Activated CD4-positive, alpha-beta T cell treated with anti-CD3 and anti-CD28 coated beads, Interleukin-2, amount 50 U/mL, for 48 hours (primary cell): ENCODE results near the gene IGF1.
A peak's percentile ranks its signal among the peaks of the same experiment; 100 is the strongest.
"Not testable (repeated sequence)": the region's sequence is repeated elsewhere in the genome, so short reads cannot be mapped to it uniquely, and the experiment has no call there.

ENCODE experiments used
- DNase-seq, 2 experiments: peaks; one replicate each; pipeline ENCODE4 v3.0.0-alpha.2; 2020

IGF1 gene

GRCh38 chr12:102379346-102380162 is 100.8 kb downstream of the IGF1 start:
- no peak for DNase-seq

- DNase-seq = no peak
Measured at GRCh38 chr12:102376781-102377180, 103.6 kb downstream of the IGF1 start.

- DNase-seq = peak in 1 of 2 experiments; percentile 4
Measured at GRCh38 chr12:102376181-102376747, 104.1 kb downstream of the IGF1 start.

GRCh38 chr12:102374190-102374589 is 106.2 kb downstream of the IGF1 start:
- no peak for DNase-seq

- no peak for DNase-seq
Measured at GRCh38 chr12:102372087-102372486, 108.3 kb downstream of the IGF1 start.

GRCh38 chr12:102371165-102371564 is 109.2 kb downstream of the IGF1 start:
- peak in 1 of 2 experiments; percentile 4 for DNase-seq

GRCh38 chr12:102369876-102370275 is 110.5 kb downstream of the IGF1 start:
- DNase-seq = no peak

GRCh38 chr12:102365365-102365764 is 115.0 kb downstream of the IGF1 start:
- DNase-seq = no peak

GRCh38 chr12:102364709-102365108 is 115.7 kb downstream of the IGF1 start:
- no peak for DNase-seq

- DNase-seq = no peak
Measured at GRCh38 chr12:102356690-102357089, 123.7 kb downstream of the IGF1 start.

GRCh38 chr12:102354281-102354680 is 126.1 kb downstream of the IGF1 start:
- DNase-seq = not testable (repeated sequence)

- no peak for DNase-seq
Measured at GRCh38 chr12:102351322-102351721, 129.0 kb downstream of the IGF1 start.

GRCh38 chr12:102350070-102350469 is 130.3 kb downstream of the IGF1 start:
- DNase-seq = no peak

- DNase-seq = no peak
Measured at GRCh38 chr12:102349079-102349478, 131.3 kb downstream of the IGF1 start.

- DNase-seq = no peak
Measured at GRCh38 chr12:102347811-102348210, 132.6 kb downstream of the IGF1 start.
